NOMO-1 treated with dmso at 0.1 percent for 144 hours (cell line): ENCODE data around the gene CTSA.
A peak's percentile ranks its signal among the peaks of the same experiment; 100 is the strongest.

ENCODE experiments used
- DNase-seq: peaks from one replicate; lab custom pipeline; 2025; ENCODE audit not compliant: unreplicated experiment; lab: John Stamatoyannopoulos, UW

CTSA gene

DNA sequence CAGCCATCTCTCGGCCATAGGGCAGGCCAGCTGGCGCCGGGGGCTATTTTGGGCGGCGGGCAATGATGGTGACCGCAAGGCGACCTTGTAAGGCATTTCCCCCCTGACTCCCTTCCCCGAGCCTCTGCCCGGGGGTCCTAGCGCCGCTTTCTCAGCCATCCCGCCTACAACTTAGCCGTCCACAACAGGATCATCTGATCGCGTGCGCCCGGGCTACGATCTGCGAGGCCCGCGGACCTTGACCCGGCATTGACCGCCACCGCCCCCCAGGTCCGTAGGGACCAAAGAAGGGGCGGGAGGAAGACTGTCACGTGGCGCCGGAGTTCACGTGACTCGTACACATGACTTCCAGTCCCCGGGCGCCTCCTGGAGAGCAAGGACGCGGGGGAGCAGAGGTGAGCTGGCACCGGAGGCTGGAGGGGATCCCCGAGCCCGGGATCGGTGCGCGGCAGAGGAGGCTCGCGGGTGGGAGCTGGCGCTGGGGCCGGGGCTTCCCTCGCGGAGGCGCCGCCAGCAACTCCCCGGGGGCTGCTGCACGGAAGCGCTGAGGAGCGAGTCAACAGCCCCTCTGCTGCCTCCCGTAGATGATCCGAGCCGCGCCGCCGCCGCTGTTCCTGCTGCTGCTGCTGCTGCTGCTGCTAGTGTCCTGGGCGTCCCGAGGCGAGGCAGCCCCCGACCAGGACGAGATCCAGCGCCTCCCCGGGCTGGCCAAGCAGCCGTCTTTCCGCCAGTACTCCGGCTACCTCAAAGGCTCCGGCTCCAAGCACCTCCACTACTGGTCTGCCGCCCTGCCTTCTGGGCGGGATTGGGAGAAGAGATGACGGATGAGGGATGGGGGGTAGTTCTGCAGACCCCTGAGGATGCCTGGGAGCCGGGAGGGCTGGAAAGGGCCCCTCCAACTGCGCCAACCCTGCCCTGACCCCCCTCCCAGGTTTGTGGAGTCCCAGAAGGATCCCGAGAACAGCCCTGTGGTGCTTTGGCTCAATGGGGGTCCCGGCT, at the start of gene CTSA, which contains the start of gene NEURL2:
TSS of gene CTSA (plus strand) at position 351 of the 999 bp plus-strand sequence. CDS start at position 585, 234 bp downstream.
TSS of gene NEURL2 (minus strand) at position 224 of the 999 bp plus-strand sequence. CDS start at position 7, 217 bp downstream.
- peak; percentile 67 for DNase-seq

DNA sequence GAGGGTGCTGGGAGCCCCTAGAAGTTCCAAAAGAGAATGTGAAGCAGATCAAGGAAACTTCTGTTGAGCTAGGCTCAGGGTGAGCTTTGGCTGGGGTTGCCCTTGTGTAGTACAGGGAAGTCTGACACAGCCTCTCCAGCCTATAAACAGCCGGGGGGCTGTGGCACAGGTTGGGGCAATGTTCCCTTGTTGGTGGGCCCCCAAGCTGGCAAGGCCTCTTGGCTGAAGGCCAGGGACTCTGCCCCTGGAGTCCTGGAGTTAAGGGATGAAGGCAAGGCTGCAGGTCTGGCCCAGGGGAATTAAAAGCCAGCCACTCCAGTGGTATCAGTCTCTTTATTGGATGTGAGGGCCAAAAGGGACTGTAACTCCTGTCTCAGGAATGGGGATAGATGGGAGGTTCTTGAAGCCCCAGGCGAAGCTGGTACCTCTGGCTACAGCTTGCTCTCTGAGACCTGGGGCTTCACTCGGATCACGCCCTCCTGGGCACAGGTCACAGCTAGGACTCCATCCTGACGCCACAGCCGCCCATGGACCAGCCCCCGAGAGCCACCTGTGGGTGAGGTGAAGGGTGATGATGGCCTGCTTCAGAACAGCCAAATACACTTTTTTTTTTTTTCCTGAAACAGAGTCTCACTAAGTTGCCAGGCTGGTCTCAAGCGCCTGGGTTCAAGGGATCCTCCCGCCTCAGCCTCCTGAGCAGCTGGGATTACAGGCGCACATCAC, 49.6 kb upstream of the CTSA start:
- DNase-seq, result no peak

- peak; percentile 80 for DNase-seq
Observed at GRCh38 chr20:45842169-45842812, 48.8 kb upstream of the CTSA start.

DNA sequence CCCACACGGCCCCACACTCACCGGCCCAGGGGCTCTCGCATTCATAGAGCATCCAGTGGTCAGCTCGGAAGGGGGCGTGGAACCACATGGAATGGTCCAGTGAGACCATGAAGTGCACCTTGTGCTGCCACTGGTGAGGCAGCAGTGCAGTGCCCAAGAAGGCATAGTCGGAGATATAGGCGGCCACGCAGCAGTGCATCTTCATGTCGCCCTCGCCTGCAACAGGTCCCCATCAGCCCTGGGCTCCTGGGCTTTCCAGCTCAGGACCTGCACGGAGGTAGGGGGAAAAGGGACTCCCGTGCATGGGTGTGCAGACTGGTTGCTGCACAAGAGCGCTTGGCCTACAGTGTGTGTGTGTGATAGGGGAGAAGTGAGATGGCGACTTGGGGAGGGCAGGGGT, 47.6 kb upstream of the CTSA start:
- DNase-seq, result no peak

DNA sequence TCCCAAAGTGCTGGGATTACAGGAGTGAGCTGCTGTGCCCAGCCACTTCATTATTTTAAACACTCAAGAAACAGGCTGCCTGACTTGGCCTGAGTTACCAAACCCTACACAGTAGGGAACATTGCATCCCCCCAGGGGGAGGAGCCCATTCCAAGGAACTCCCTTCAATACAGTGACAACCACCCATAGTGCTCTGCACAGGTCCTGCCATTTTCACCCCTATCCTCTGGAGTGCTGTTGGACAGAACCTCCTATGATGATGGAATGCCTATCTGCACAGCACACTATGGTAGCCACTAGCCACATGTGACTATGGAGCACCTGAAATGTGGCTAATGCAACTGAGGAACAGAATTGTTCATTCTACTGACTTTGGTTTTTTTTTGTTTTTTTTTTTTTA, 45.7 kb upstream of the CTSA start:
- no peak for DNase-seq

GRCh38 chr20:45848421-45848820, 42.7 kb upstream of the CTSA start:
- DNase-seq, result no peak

DNA sequence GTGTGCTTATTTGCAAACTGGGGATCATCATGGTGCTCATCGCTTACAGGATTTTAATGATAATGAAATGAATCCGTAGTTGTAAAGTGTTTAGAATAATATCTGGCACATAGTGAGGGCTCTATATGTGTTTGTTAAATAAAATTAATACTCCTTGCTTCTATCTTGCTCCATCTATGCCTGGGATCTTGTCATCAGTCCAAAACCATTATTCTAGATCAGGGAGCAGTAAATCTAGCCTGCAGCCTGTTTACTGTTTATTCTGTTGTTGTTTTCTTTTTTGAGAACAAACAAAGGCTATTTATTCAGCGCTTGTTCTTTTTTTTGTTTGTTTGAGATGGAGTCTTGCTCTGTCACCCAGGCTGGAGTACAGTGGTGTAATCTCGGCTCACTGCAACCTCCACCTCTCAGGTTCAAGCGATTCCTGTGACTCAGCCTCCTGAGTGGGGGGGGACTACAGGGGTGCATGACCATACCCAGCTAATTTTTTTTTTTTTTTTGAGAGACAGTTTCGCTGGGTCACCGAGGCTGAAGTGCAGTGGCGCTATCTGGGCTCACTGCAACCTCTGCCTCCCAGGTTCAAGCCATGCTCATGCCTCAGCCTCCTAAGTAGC, 42.1 kb upstream of the CTSA start:
- no peak for DNase-seq

GRCh38 chr20:45850238-45850637, 40.9 kb upstream of the CTSA start:
- DNase-seq, result no peak

- no peak for DNase-seq
Observed at GRCh38 chr20:45850926-45851325, 40.2 kb upstream of the CTSA start.

DNA sequence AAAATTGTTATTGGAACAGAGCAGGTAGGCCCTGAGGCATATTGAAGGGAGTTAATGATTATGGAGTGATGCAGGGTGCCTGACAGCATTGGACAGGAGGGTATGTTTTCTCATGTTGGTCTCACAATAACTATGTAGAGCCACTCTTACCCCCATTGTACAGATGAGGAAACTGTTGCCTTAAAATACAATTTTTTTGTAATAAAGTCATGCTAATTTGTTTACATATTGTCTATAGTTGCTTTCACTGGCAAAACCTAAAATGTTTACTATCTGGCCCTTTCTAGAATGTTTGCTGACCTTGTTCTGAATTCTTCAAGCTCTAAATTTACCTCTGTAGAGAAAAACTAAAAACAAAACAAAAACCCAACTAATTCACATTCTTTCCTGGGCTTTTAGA, 39.6 kb upstream of the CTSA start:
- DNase-seq, result no peak

- no peak for DNase-seq
Observed at GRCh38 chr20:45852326-45852725, 38.8 kb upstream of the CTSA start.

DNA sequence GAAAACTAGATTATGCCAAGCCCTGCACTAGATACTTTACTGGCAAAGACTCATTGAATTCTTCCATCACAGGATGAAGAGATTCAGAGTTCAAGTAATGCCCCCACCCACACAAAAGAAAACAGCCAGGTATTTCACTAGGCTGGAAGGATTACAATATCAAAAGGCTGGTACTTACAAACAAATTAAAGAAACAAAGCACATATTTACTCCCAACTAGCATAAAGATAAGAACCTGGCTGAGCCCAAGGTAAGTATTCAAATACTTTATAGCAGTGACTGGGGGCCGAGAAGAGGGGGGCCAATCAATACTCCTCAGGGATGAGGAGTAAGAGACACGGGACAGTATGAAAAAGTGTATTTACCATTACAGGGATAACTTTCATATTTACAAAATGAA, 37.7 kb upstream of the CTSA start:
- no peak for DNase-seq

DNA sequence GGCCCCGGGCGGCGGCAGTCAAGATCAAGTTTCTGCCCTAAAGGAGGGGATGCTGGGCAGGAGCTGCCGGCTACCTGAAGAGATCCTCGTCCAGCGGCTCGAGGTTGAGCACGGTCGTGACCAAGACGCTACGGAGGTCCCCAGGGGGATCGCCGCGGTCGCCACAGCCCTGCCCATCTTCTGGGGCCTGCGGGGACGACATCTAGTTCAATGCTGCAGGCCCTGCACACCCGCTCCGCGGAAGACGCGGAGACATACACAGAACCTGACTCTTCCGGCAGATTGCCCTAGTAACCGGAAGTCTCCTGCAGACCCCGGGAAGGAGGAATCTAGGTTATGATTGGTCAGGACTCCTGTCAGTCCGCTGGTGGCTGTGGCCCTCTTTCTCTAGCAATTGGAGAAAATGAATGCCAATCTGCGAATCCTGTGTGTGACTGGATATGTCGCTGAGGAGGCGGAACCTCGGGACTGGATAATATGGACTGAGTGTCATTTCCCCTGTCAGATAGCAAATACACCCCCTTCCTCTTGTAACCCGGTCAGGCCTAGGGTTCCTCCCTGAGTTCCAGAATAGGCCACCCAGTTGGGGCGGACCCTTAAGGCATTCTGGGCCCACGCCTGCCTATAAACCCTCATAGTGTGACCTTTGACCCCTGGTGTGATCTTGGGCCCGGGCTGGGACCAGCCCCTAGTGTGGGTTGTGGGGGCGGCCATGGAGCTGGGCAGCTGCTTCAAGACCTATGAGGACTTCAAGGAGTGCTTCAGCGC, 33.8 kb upstream of the CTSA start, which contains the start of the genes ACOT8 and ZSWIM3:
TSS of gene ACOT8 (minus strand) at position 279 of the 768 bp plus-strand sequence. CDS start at position 202, 77 bp downstream.
TSS of gene ZSWIM3 (plus strand) at position 501 of the 768 bp plus-strand sequence. CDS start at position 713, 212 bp downstream.
- DNase-seq, result peak; percentile 99

- peak; percentile 38 for DNase-seq
Observed at GRCh38 chr20:45857882-45858216, 33.3 kb upstream of the CTSA start.

GRCh38 chr20:45859916-45860315, 31.2 kb upstream of the CTSA start:
- DNase-seq, result no peak

DNA sequence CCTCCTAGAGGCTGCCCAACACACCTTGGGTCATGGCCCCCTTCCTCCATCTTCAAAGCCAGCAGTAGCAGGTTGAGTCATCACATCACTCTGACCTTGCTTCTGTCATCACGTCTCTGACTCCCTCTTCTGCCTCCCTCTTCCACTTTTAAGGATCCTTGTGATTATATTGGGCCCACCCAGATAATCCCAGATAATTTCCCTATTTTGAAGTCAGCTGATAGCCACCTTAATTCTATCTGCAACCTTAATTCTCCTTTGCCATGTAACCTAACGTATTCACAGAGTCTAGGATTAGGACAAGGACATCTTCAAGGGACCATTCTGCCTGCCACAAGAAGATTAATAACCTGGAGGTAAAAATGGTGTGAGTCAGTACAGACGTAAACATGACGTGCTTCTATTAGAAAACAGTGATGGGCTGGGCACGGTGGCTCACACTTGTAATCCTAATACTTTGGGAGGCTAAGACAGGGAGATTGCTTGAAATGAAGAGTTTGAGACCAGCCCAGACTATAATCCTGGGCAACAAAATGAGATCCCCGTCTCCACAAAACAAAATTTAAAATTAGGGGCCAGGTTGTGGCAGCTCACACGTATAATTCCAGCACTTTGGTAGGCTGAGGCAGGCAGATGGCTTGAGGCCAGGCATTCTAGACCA, 30.4 kb upstream of the CTSA start:
- DNase-seq, result no peak

DNA sequence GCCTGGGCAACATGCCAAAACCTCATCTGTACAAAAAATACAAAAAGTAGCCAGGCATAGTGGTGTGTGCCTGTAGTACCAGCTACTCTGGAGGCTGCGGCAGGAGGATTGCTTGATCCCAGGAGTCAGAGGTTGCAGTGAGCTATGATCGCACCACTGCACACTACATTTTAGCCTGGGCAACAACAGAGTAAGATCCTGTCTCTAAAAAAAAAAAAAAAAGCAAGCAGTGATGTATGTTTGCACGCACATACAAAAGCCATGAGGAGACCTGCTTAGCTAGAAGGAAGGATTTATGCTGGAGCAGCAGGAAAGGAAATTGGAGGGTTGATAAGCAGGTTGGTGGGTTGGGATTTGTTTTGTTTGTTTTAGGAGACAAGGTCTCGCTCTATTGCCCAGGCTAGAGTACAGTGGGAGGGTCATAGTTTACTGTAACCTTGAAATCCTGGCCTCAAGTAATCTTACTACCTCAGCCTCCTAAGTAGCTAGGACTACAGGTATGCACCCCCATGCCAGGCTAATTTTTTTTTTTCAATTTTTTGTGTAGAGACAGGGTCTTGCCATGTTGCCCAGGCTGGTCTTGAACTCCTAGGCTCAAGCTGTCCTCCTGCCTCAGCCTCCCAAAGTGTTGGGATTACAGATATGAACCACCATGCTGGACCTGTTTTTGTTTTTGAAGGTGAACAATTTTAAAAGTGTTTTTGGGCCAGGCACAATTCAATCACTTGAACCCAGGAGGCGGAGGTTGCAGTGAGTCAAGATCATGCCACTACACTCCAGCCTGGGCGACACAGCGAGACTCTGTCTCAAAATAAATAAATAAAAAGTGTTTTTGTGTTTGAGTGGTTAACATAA, 29.7 kb upstream of the CTSA start:
- DNase-seq, result no peak
